ENCODE data around the gene UGCG.
"Not testable (repeated sequence)": the region's sequence is repeated elsewhere in the genome, so short reads cannot be mapped to it uniquely, and the experiment has no call there.

The UGCG gene

DNA sequence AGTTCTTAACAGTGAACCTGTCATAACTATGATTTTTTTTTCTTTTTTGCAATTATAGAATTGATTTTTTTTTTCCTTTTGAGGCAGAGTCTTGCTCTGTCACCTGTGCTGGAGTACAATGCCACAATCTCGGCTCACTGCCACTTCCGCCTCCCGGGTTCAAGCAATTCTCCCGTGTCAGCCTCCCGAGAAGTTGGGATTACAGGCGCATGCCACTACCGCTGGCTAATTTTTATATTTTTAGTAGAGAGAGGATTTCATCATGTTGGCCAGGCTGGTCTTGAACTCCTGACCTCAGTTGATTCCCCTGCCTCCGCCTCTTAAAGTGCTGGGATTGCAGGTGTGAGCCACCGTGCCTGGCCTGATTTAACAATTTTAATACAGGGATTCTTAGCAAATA, 21.4 kb downstream of the UGCG start:
- no peak for DNase-seq (ENCODE audit: extremely low read depth in 1 of 2, low read depth in 1 of 2)

DNA sequence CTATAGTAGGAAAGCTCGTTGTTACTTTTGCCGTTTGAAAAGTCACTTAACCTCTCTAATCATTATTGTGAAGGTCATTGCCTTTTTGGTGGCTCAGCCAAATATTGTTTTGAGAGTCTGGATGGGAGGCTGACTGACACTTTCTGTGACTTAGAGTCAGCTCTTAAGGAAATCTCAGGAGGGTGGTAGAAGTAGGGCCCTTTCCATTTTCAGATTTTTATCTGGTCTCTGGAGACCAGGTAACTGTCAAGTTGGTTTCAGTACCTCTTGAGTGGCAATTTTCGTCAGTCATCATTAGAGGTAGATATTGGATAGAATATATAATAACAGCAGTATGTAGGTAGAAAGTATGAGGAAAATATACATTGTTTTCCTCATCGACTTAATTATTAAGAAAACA, 23.3 kb downstream of the UGCG start:
- no peak for DNase-seq (ENCODE audit: extremely low read depth in 1 of 2, low read depth in 1 of 2)

GRCh38 chr9:111920531-111920930, 23.9 kb downstream of the UGCG start:
- DNase-seq (ENCODE audit: extremely low read depth in 1 of 2, low read depth in 1 of 2) = no peak

DNA sequence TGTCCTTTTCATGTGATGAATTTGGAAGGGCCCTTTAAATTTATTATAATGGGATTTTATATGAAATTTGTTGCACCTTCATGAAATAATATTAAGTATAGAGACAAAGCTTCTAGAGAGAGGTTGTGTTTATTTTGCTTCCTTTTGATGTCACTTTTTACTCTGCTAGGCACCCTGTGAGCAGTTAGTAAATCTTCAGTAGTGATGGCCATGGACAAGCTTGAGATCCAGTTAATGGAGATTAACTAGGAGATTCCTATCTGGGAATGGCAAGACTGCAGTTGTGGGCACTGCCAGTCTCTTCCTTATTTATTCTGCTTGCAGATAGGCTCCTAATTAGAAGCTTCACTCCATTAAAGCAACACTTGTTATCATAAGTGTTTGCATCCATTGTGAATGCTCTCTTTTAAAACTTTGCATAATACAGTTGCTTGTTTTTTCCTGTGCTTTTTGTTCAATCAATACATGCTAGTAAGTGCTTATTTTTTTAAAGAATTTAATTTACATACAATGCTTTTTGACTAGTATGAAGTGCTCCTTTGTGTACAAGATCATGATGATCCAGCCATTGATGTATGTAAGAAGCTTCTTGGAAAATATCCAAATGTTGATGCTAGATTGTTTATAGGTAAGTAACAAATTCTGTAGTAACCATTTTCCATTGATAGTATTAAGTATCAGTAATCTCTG, 25.9 kb downstream of the UGCG start:
- no peak for DNase-seq (ENCODE audit: extremely low read depth in 1 of 2, low read depth in 1 of 2)

- no peak for DNase-seq (ENCODE audit: extremely low read depth in 1 of 2, low read depth in 1 of 2)
Observed at GRCh38 chr9:111924281-111924680, 27.7 kb downstream of the UGCG start.

GRCh38 chr9:111925017-111925770, 28.6 kb downstream of the UGCG start:
- DNase-seq (ENCODE audit: extremely low read depth in 1 of 2, low read depth in 1 of 2) = no peak

- DNase-seq (ENCODE audit: extremely low read depth in 1 of 2, low read depth in 1 of 2) = no peak
Observed at GRCh38 chr9:111925784-111926183, 29.2 kb downstream of the UGCG start.

GRCh38 chr9:111926421-111926875, 29.8 kb downstream of the UGCG start:
- peak; percentile 9 to 29 for DNase-seq (ENCODE audit: extremely low read depth in 1 of 2, low read depth in 1 of 2)

- DNase-seq (ENCODE audit: extremely low read depth in 1 of 2, low read depth in 1 of 2) = no peak
Observed at GRCh38 chr9:111928359-111928720, 31.7 kb downstream of the UGCG start.

DNA sequence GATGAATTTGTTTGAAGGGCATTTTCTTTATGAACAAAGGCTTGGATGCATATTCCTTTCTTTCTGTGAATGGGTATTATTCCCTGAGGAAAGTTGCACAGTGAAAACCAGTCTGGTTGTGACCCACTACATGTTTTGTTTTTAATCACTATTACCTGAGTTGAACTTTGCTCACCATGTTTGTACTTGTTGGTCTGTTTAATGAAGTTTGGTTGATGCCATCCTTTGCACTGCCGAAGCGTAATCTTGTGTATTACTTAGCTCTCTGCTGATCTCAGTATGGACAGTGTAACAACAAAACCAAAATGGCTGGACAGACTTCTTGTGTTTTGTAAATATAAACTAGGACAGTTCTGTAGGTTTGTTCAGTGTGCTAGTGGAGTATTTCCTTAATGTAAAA, 38.1 kb downstream of the UGCG start:
- no peak for DNase-seq (ENCODE audit: extremely low read depth in 1 of 2, low read depth in 1 of 2)

- no peak for DNase-seq (ENCODE audit: extremely low read depth in 1 of 2, low read depth in 1 of 2)
Observed at GRCh38 chr9:111936391-111936790, 39.8 kb downstream of the UGCG start.

DNA sequence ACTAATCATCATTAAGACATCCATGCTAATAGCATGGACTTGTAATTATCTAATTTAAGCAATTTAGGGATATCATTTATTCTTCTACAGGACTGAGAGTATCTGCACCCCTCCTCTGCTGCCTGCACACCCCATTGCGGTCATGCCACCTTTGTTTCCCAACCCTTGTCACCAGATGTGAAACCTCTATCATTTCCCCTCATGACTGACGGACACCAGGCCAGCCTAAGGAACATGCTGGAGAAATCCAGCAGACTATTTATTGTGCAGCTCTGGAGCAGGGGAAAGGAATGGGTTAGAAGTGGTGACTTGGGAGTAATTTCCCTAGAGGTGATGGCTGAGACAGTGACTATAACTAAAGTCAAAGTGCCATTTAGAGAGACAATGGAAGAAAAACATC, 40.7 kb downstream of the UGCG start:
- no peak for DNase-seq (ENCODE audit: extremely low read depth in 1 of 2, low read depth in 1 of 2)

DNA sequence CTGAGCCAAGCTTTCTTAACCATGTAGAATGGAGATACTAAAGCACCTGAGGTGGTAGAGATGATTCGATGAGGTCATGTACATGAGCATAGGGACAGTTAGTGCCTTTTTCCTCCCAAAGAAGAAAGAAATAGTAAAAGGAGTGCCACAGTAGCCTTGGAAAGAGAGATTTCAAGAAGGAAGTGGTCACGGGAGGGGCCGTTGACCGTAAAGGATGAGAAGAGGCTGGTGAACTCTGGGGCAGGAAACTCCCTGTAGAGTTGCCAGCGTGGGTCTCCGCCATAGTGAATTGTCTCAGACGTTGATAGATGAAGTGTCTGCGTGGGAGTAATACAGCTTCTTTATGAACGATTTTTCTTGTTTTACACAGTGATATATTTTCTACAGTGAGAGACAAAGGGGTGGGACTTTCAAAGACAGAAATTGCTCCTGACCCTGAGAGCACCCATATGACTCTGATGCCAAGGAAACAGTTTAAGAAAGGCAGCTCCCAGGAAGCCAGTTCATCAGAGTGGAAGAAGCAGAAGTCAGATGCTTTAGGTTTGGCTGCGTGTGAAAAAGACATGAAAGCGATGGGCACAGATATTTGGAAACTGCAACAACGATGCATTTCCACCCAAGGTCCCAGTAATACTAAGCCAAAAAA, 41.3 kb downstream of the UGCG start:
- DNase-seq (ENCODE audit: extremely low read depth in 1 of 2, low read depth in 1 of 2) = peak in 1 of 2 donors; percentile 13

DNA sequence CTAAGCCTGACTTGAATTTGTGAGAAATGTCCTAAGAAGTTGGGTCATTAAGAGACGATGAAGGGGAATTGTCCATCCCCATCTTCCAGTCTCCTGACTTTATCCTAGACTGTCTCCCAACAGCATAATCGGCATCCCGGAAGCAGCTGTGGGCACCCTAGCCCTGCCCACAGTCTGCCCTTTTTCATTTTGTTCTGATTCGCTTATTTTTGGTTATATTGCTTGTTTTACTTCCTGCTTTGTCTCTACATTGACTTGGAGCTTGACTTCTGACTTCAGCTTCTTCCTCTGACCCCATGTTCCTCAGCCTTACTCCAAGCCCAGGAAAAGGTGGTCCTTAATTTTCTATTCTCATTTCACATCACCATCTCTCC, 41.8 kb downstream of the UGCG start:
- DNase-seq (ENCODE audit: extremely low read depth in 1 of 2, low read depth in 1 of 2) = no peak

GRCh38 chr9:111939322-111939721, 42.7 kb downstream of the UGCG start:
- DNase-seq (ENCODE audit: extremely low read depth in 1 of 2, low read depth in 1 of 2) = no peak

DNA sequence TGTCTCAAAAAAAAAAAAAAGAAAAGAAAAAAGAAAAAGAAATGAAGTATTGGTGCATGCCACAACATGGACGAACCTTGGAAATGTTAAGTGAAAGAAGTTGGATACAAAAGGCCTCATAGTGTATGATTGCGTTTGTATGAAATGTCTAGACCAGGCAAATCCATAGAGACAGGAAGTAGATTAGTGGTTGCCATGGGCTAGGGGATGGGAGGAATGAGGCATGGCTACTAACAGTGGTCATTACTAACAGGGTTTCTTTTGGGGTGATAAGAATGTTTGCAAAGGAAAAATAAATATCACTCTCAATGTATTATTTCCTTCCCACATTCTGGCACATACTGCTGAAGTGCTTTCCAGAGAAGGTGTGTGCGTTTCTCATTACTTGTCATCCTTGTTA, 44.1 kb downstream of the UGCG start:
- no peak for DNase-seq (ENCODE audit: extremely low read depth in 1 of 2, low read depth in 1 of 2)

- DNase-seq (ENCODE audit: extremely low read depth in 1 of 2, low read depth in 1 of 2) = no peak
Observed at GRCh38 chr9:111943200-111943599, 46.6 kb downstream of the UGCG start.

- DNase-seq (ENCODE audit: extremely low read depth in 1 of 2, low read depth in 1 of 2) = no peak
Observed at GRCh38 chr9:111943746-111944145, 47.1 kb downstream of the UGCG start.

- no peak for DNase-seq (ENCODE audit: extremely low read depth in 1 of 2, low read depth in 1 of 2)
Observed at GRCh38 chr9:111944241-111944866, 47.7 kb downstream of the UGCG start.

DNA sequence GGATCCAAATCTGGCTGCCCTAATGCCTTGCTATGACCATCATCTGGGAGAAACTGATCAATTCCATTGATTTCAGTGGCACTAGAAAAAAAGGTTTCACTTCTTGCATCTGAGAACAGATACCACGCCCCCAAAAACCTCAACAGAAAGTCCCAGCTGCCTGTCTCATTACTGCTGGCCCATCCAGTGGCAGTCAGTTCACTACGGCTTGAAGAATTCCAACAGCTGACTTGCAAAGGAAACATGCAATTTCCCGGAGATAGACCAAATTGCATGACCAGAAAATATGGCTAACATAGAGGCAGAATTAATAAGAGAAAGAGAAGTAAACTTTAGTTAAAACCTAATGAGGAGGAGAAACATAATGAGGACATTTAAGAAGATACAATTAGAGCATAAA, 48.6 kb downstream of the UGCG start:
- DNase-seq (ENCODE audit: extremely low read depth in 1 of 2, low read depth in 1 of 2) = no peak

DNA sequence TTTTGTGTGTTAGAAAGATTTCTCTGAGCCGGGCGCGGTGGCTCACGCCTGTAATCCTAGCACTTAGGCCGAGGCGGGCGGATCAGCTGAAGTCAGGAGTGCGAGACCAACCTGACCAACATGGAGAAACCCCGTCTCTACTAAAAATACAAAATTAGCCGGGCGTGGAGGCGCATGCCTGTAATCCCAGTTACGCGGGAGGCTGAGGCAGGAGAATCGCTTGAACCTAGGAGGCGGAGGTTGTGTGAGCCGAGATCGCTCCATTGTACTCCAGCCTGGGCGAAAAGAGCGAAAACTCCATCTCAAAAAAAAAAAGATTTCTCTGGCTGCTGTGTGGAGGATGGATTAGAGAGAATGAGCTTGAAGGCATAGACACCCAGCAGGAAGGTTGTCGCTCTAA, 51.5 kb downstream of the UGCG start:
- not testable (repeated sequence) for DNase-seq (ENCODE audit: extremely low read depth in 1 of 2, low read depth in 1 of 2)

DNA sequence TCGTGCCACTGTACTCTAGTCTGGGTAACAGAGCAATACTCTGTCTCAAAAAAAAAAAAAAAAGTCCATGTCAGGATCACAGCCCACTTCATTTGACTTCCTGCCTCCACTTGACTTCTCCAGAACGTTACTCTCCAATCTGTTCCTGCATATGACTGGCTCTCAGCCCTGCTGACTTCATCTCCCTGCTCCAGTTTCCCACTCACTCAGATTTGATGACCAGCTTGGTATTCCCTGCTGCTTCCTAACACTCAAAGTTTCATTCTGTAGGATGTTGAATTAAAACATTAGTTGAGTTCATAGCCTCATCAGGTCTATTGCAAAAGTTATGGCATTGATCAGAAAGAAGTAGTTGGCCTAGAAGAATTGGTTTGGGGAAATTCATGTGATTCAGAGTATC, 52.3 kb downstream of the UGCG start:
- DNase-seq (ENCODE audit: extremely low read depth in 1 of 2, low read depth in 1 of 2) = no peak
